ENCODE measurements around the gene MAML2.
A peak's percentile ranks its signal among the peaks of the same experiment; 100 is the strongest.

The MAML2 gene

GRCh38 chr11:96267496-96268032 lies 75.4 kb downstream of the MAML2 start:
- Mint-ChIP-seq H3K4me1 (ENCODE audit: low read depth) (peaks cover 96% of the 10 kb centered on the region), H3K27me3 (no peaks in the 10 kb centered on the region), H3K36me3 (ENCODE audit: low read depth) (peaks cover 87% of the 10 kb centered on the region), H3K27ac (peak overlapping the region; percentile 91), H3K4me3 (peak overlapping the region; percentile 50), H3K9me3 (peaks cover 11% of the 10 kb centered on the region)
- DNase-seq: peak; percentile 62

GRCh38 chr11:96267001-96267495 lies 75.9 kb downstream of the MAML2 start:
- peaks cover 11% of the 10 kb centered on the region for H3K9me3 Mint-ChIP-seq
- peaks cover 82% of the 10 kb centered on the region for H3K36me3 Mint-ChIP-seq (ENCODE audit: low read depth)
- peaks cover 93% of the 10 kb centered on the region for H3K4me1 Mint-ChIP-seq (ENCODE audit: low read depth)
- H3K27me3 Mint-ChIP-seq: no peaks in the 10 kb centered on the region
- DNase-seq: no peak
- peak overlapping the region; percentile 50 for H3K4me3 Mint-ChIP-seq
- H3K27ac Mint-ChIP-seq: peak overlapping the region; percentile 91

DNA sequence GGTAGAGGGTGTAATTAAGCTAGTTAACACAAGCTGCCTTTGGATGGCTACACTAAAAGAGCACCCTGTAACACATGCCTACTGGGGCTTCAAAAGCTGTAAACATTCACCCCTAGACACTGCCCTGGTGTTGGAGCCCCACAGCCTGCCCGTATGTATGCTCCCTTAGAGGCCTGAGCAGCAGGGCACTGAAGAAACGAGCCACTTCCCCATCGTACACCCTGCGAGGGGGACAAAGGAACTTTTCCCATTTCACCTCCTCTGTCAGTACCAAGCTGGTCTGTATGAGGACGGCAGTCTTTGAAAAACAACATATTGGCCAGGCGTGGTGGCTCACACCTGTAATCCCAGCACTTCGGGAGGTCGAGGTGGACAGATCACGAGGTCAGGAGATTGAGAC lies 77.0 kb downstream of the MAML2 start:
- Mint-ChIP-seq H3K27me3 (no peaks in the 10 kb centered on the region), H3K27ac (peak overlapping the region; percentile 91), H3K4me1 (ENCODE audit: low read depth) (peaks cover 92% of the 10 kb centered on the region), H3K9me3 (peaks cover 2% of the 10 kb centered on the region), H3K4me3 (no peak overlapping the region), H3K36me3 (ENCODE audit: low read depth) (peaks cover 76% of the 10 kb centered on the region)
- no peak for DNase-seq

DNA sequence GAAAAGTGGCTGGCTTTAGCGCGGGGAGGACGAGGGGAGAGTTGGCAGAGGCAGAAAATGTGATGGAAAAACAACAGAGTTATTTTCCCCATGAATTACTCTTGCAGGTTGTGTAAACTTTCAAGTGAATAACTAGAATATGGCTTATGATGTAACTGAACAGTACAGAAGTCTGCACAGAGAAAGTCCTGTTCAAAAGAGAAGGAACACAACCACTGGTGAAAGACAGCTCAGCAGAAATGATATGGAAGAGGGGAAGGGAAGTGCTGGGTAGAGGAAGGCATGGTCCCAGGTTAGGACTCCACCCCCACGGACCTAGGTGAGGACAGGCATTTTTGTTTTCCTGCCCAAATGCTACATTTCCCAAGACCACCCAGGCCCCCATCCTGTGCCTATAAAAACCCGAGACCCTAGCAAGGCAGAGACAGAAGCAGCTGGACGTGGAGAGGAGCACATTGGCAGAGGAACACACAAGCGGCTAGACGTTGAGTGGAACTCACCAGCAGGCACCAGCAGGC lies 77.7 kb downstream of the MAML2 start:
- Mint-ChIP-seq H3K9me3 (no peaks in the 10 kb centered on the region), H3K27ac (peak overlapping the region; percentile 42), H3K27me3 (no peaks in the 10 kb centered on the region), H3K36me3 (ENCODE audit: low read depth) (peaks cover 72% of the 10 kb centered on the region), H3K4me1 (ENCODE audit: low read depth) (peaks cover 92% of the 10 kb centered on the region), H3K4me3 (no peak overlapping the region)
- DNase-seq: no peak

DNA sequence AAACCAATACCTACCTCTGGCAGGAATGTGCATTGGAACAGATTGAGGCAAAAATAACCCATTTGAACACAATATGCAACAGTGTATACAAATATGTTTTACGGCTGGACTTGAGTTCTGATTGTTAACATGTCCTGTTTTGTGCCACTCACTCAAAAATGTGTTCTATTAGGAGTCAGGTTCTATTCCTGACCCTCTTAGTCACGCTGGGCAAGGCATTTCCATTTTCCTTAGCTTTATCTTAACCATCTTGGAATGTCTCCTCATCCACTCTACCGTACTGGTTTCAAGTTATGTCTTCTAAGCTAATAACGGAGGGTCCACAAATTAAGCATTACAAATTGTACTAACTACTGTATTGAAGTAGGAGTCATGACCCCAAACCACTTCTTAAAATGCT lies 78.6 kb downstream of the MAML2 start:
- DNase-seq: no peak
- H3K36me3 Mint-ChIP-seq (ENCODE audit: low read depth): peaks cover 70% of the 10 kb centered on the region
- H3K27me3 Mint-ChIP-seq: no peaks in the 10 kb centered on the region
- H3K4me1 Mint-ChIP-seq (ENCODE audit: low read depth): peaks cover 93% of the 10 kb centered on the region
- no peaks in the 10 kb centered on the region for H3K9me3 Mint-ChIP-seq
- H3K4me3 Mint-ChIP-seq: no peak overlapping the region
- peak overlapping the region; percentile 55 for H3K27ac Mint-ChIP-seq

DNA sequence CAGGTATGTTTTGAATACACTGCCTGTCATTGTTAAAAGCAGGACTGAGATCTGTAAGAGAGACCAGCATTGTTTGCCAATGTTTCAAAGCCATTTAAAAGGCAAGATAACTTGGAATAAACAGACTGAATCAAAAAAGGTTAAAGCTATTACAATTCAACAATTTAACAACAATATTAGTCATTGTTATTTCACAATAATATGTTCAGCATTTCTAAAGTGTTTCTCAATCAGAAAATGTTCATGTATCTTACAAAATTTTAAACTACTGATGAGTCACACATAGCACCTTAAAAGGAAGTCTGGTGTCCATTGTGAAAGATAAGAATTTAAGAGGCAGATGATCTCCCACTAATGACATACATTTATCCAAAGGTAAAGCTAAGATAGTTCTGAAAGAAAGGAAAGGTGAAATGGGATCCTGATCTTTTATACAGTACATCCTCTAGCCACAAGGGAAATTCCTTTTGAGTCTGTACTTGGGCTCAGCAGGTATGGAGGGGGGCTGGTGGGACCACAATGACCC lies 79.7 kb downstream of the MAML2 start:
- Mint-ChIP-seq H3K9me3 (no peaks in the 10 kb centered on the region), H3K4me3 (no peak overlapping the region), H3K36me3 (ENCODE audit: low read depth) (peaks cover 63% of the 10 kb centered on the region), H3K27ac (peak overlapping the region; percentile 68), H3K4me1 (ENCODE audit: low read depth) (peaks cover 93% of the 10 kb centered on the region), H3K27me3 (no peaks in the 10 kb centered on the region)
- DNase-seq: no peak

GRCh38 chr11:96260532-96260931 lies 82.5 kb downstream of the MAML2 start:
- H3K36me3 Mint-ChIP-seq (ENCODE audit: low read depth): peaks cover 54% of the 10 kb centered on the region
- H3K9me3 Mint-ChIP-seq: no peaks in the 10 kb centered on the region
- DNase-seq: no peak
- no peak overlapping the region for H3K4me3 Mint-ChIP-seq
- peaks cover 93% of the 10 kb centered on the region for H3K4me1 Mint-ChIP-seq (ENCODE audit: low read depth)
- H3K27ac Mint-ChIP-seq: peak overlapping the region; percentile 94
- no peaks in the 10 kb centered on the region for H3K27me3 Mint-ChIP-seq

- DNase-seq: no peak
- H3K27ac Mint-ChIP-seq: peak overlapping the region; percentile 94
- H3K4me1 Mint-ChIP-seq (ENCODE audit: low read depth): peaks cover 93% of the 10 kb centered on the region
- H3K9me3 Mint-ChIP-seq: no peaks in the 10 kb centered on the region
- H3K27me3 Mint-ChIP-seq: no peaks in the 10 kb centered on the region
- H3K4me3 Mint-ChIP-seq: no peak overlapping the region
- H3K36me3 Mint-ChIP-seq (ENCODE audit: low read depth): peaks cover 54% of the 10 kb centered on the region
Observed at GRCh38 chr11:96260067-96260511, 82.9 kb downstream of the MAML2 start.

DNA sequence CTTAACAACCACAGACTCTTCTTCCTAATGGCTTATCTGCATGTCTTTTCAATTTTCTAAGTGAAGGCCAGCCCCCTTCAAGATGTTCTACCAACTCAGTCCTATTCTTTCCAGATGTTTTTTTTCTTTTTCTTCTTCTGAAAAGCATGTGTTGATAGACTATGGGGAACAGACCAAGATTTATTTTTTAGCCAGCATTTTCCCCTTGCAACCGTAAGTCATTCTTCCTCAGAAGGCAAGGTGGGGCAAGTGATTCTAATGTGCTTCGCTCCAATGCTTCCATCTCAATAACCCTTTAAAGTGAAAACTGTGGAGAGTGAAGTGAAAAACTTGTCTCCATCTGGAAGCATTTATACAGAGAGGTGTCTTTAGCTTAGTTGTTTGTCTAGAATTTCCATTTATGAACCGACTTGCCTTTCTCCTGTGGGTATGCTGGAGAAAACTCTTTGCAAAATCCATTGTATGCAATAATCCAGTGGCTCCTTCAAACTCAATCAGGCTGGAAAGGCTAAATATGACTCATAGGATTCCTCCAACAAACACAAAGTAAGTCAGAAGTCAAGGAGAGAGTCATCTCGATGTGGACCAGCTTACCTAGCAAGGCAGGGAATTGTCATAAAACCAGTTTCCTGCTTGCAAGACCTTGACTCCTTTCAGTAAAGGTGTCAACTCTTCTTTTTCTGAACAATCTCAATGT lies 83.7 kb downstream of the MAML2 start:
- Mint-ChIP-seq H3K27ac (peak overlapping the region; percentile 94), H3K36me3 (ENCODE audit: low read depth) (peaks cover 50% of the 10 kb centered on the region), H3K27me3 (no peaks in the 10 kb centered on the region), H3K9me3 (no peaks in the 10 kb centered on the region), H3K4me3 (no peak overlapping the region), H3K4me1 (ENCODE audit: low read depth) (peaks cover 91% of the 10 kb centered on the region)
- DNase-seq: no peak

DNA sequence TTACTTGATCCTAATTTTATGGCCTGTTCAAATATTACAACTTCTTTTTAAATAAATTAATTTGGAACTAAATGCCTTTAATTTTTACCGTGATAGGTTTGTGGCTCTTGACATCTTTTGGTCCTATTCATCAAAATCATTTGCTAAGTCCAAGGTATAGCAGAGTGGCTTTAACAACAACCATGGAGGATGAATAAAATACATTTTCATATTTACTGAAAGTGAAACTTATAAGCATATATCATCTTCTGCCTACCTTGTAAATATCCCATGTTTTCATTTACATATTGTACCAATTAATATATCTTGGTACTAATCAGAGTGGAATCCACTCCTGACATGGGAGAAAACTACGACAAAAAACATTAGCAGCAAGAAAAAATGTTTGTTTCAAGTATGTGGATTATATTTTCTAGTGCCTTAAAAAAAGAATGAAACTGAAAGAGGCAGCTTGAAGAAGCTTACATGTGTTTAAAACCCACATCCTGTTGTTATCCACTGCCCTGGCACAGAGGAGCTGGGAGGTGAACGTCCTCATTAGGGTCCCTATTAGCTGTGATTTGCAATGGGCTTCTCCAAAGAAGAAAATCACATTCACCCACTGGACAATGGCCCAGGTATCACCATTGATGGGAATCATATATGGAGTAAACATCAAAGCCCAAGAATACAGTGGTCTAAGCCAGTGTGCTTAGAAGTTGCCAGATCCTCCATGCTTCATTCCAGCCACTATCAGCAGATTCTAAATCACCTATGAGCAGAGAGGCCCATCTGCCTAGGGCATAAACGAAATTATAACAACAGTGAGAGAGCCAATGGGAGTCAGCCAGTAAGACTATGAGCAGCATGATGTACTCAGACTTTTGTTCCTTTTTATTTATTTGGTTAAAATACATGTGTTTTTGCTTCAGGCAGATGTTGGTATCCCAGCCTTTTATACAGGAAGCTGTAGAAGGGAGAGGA lies 84.7 kb downstream of the MAML2 start:
- peaks cover 91% of the 10 kb centered on the region for H3K4me1 Mint-ChIP-seq (ENCODE audit: low read depth)
- DNase-seq: no peak

DNA sequence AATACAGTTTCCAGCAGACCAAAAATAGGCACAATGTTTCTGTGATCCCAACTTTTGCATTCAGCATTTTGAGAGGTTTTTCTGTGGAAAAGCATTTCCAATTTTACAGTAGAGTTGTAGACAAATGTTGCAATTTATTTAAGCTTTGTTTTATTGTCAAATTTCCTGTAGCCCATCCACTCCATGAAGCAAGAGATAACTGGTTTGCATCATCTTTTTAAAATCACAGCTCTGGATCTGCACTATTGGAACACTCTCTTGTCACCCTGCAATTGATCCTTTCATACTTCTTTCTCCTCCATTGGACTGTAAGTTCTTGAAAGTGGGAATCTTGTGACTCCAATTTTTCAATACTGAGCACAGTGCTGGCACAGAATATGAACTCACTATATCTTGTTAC lies 86.0 kb downstream of the MAML2 start:
- H3K27me3 Mint-ChIP-seq: no peaks in the 10 kb centered on the region
- peak overlapping the region; percentile 44 for H3K4me3 Mint-ChIP-seq
- peaks cover 92% of the 10 kb centered on the region for H3K4me1 Mint-ChIP-seq (ENCODE audit: low read depth)
- no peaks in the 10 kb centered on the region for H3K9me3 Mint-ChIP-seq
- peaks cover 58% of the 10 kb centered on the region for H3K36me3 Mint-ChIP-seq (ENCODE audit: low read depth)
- H3K27ac Mint-ChIP-seq: peak overlapping the region; percentile 94
- DNase-seq: no peak

More for the DNA sequence above, 84.7 kb downstream of the MAML2 start:
- peak overlapping the region; percentile 94 for H3K27ac Mint-ChIP-seq
- H3K4me3 Mint-ChIP-seq: peak overlapping the region; percentile 58
- H3K27me3 Mint-ChIP-seq: no peaks in the 10 kb centered on the region
- no peaks in the 10 kb centered on the region for H3K9me3 Mint-ChIP-seq
- H3K36me3 Mint-ChIP-seq (ENCODE audit: low read depth): peaks cover 53% of the 10 kb centered on the region

GRCh38 chr11:96256215-96257011 lies 86.6 kb downstream of the MAML2 start:
- no peak for DNase-seq
- no peaks in the 10 kb centered on the region for H3K9me3 Mint-ChIP-seq
- peaks cover 60% of the 10 kb centered on the region for H3K36me3 Mint-ChIP-seq (ENCODE audit: low read depth)
- peak overlapping the region; percentile 94 for H3K27ac Mint-ChIP-seq
- H3K27me3 Mint-ChIP-seq: no peaks in the 10 kb centered on the region
- H3K4me3 Mint-ChIP-seq: peak overlapping the region; percentile 37
- peaks cover 91% of the 10 kb centered on the region for H3K4me1 Mint-ChIP-seq (ENCODE audit: low read depth)

DNA sequence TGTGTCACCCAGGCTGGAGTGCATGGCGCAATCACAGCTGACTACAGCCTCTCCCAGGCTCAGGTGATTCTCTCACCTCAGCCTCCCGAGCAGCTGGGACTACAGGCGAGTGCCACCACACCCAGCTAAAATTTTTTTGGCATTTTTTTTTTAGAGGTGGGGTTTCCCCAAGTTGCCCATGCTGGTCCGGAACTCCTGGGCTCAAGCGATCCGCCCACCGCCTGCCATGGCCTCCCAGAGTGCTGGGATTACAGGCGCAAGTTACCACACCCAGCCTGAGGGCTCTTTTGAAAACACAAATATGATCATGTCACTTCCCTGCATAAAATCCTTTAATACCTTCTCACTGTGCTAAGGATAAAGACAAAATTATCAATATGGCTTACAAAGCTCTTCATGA lies 88.1 kb downstream of the MAML2 start:
- Mint-ChIP-seq H3K4me3 (peak overlapping the region; percentile 68), H3K27me3 (no peaks in the 10 kb centered on the region), H3K36me3 (ENCODE audit: low read depth) (peaks cover 64% of the 10 kb centered on the region), H3K4me1 (ENCODE audit: low read depth) (peaks cover 88% of the 10 kb centered on the region), H3K27ac (peak overlapping the region; percentile 92), H3K9me3 (no peaks in the 10 kb centered on the region)
- DNase-seq: no peak
